WTC11 (cell line): ENCODE data around the gene FAM111B. TPM values are rescaled to one million over a fixed set of nuclear protein-coding genes. Genes with fewer than 3 reads are reported as not detected.
"Not testable (repeated sequence)": the region's sequence is repeated elsewhere in the genome, so short reads cannot be mapped to it uniquely, and the experiment has no call there.

Source experiments
- ATAC-seq: fragments of 200-7000 bp; cut with Tn5 transposase; 2 replicates; pipeline ENCODE4 v1.10.0; 2021; ENCODE audit warnings: mild to moderate bottlenecking, moderate library complexity
- CTCF ChIA-PET: fragments of 300-600 bp; sonication (Branson Sonifier 250); formaldehyde crosslinking; loops from one replicate; lab custom pipeline; 2021; ENCODE audit warnings: antibody characterized with exemption; lab: Charles Lee
- POLR2A ChIA-PET: fragments of 350-600 bp; sonication (Branson Sonifier 250); formaldehyde crosslinking; loops from one replicate; lab custom pipeline; 2021; ENCODE audit warnings: antibody characterized with exemption; lab: Charles Lee
- DNase-seq: peaks from one replicate; pipeline ENCODE4 v3.0.0; 2021; ENCODE audit warnings: low spot score
- H3K27ac Mint-ChIP-seq: 2 replicates; pipeline ENCODE4 v1.8.0; 2021; ENCODE audit warnings: mixed read lengths
- H3K27me3 Mint-ChIP-seq: 2 replicates; pipeline ENCODE4 v1.8.0; 2021; ENCODE audit warnings: low read depth, mild to moderate bottlenecking, moderate library complexity, mixed read lengths
- H3K36me3 Mint-ChIP-seq: 2 replicates; pipeline ENCODE4 v1.8.0; 2021; ENCODE audit warnings: mixed read lengths
- H3K4me1 Mint-ChIP-seq: 2 replicates; pipeline ENCODE4 v1.8.0; 2022; ENCODE audit warnings: mixed read lengths
- H3K4me3 Mint-ChIP-seq: 2 replicates; pipeline ENCODE4 v1.8.0; 2021; ENCODE audit warnings: mild to moderate bottlenecking, moderate library complexity, mixed read lengths
- H3K9me3 Mint-ChIP-seq: 2 replicates; pipeline ENCODE4 v1.8.0; 2021; ENCODE audit warnings: mixed read lengths
- CBFB ChIP-seq: sonication (generic); formaldehyde crosslinking; IDR thresholded peaks from 2 replicates; pipeline ENCODE4 v1.8.1; 2022; ENCODE audit warnings: mild to moderate bottlenecking, low read depth, missing genetic modification reagents
- CDX4 ChIP-seq: fragments of 250-450 bp; sonication (Bioruptor Pico); IDR thresholded peaks from 2 replicates; pipeline ENCODE4 v1.9.0; 2021; ENCODE audit warnings: moderate library complexity, mild to moderate bottlenecking, inconsistent platforms, borderline replicate concordance
- E2F5 ChIP-seq: sonication (generic); formaldehyde crosslinking; IDR thresholded peaks from 2 replicates; pipeline ENCODE4 v1.8.1; 2022; ENCODE audit warnings: mild to moderate bottlenecking, moderate library complexity, missing genetic modification reagents
- HMGXB4 ChIP-seq: sonication (generic); formaldehyde crosslinking; IDR thresholded peaks from 2 replicates; pipeline ENCODE4 v1.8.1; 2023; ENCODE audit warnings: mild to moderate bottlenecking, moderate library complexity, missing genetic modification reagents
- JAZF1 ChIP-seq: fragments of 250-450 bp; sonication (Bioruptor Pico); IDR thresholded peaks from 2 replicates; pipeline ENCODE4 v1.9.0; 2021; ENCODE audit warnings: moderate library complexity, mild to moderate bottlenecking, inconsistent platforms
- MYBL2 ChIP-seq: sonication (generic); formaldehyde crosslinking; IDR thresholded peaks from 2 replicates; pipeline ENCODE4 v1.8.1; 2023; ENCODE audit warnings: mild to moderate bottlenecking, moderate library complexity, missing genetic modification reagents
- NFE2L1 ChIP-seq: sonication (generic); formaldehyde crosslinking; IDR thresholded peaks from 2 replicates; pipeline ENCODE4 v1.8.1; 2023; ENCODE audit warnings: missing genetic modification reagents
- NFYB ChIP-seq: sonication (generic); formaldehyde crosslinking; conservative IDR thresholded peaks from 2 replicates; pipeline ENCODE4 v1.8.0; 2022; ENCODE audit warnings: low read depth, missing genetic modification reagents
- PRDM15 ChIP-seq: sonication (generic); formaldehyde crosslinking; IDR thresholded peaks from 2 replicates; pipeline ENCODE4 v1.8.0; 2022; ENCODE audit warnings: missing genetic modification reagents
- RORB ChIP-seq: fragments of 250-450 bp; sonication (Bioruptor Pico); IDR thresholded peaks from 2 replicates; pipeline ENCODE4 v1.9.0; 2021; ENCODE audit warnings: mild to moderate bottlenecking
- SP1 ChIP-seq: sonication (generic); formaldehyde crosslinking; conservative IDR thresholded peaks from 2 replicates; pipeline ENCODE4 v1.8.1; 2022; ENCODE audit warnings: missing genetic modification reagents
- STAT6 ChIP-seq: sonication (generic); formaldehyde crosslinking; conservative IDR thresholded peaks from 2 replicates; pipeline ENCODE4 v1.8.1; 2023; ENCODE audit warnings: mild to moderate bottlenecking, low read depth, missing genetic modification reagents, moderate library complexity
- TP53 ChIP-seq: sonication (generic); formaldehyde crosslinking; IDR thresholded peaks from 2 replicates; pipeline ENCODE4 v1.8.1; 2023; ENCODE audit warnings: mild to moderate bottlenecking, missing genetic modification reagents
- ZNF281 ChIP-seq: sonication (generic); formaldehyde crosslinking; IDR thresholded peaks from 2 replicates; pipeline ENCODE4 v1.8.0; 2023; ENCODE audit warnings: mild to moderate bottlenecking, missing genetic modification reagents
- ZNF396 ChIP-seq: fragments of 250-450 bp; sonication (Bioruptor Pico); IDR thresholded peaks from 2 replicates; pipeline ENCODE4 v1.8.0; 2021; ENCODE audit warnings: mild to moderate bottlenecking, moderate library complexity, borderline replicate concordance
- ZNF416 ChIP-seq: fragments of 250-450 bp; sonication (Bioruptor Pico); IDR thresholded peaks from 2 replicates; pipeline ENCODE4 v1.9.0; 2021; ENCODE audit warnings: mild to moderate bottlenecking, inconsistent platforms
- total RNA-seq: library from RNA; stranded (reverse); gene quantifications from 3 replicates; pipeline ENCODE4 v1.2.3, GENCODE V29; 2021
- TF ChIP-seq, protein P1 (sequence below): sonication (generic); formaldehyde crosslinking; IDR thresholded peaks from 2 replicates; pipeline ENCODE4 v1.8.1; 2022; ENCODE audit warnings: mild to moderate bottlenecking, missing genetic modification reagents, moderate library complexity, borderline replicate concordance

FAM111B gene
- total RNA-seq, 1 experiment from 2014 or later = 25.5 TPM

DNA sequence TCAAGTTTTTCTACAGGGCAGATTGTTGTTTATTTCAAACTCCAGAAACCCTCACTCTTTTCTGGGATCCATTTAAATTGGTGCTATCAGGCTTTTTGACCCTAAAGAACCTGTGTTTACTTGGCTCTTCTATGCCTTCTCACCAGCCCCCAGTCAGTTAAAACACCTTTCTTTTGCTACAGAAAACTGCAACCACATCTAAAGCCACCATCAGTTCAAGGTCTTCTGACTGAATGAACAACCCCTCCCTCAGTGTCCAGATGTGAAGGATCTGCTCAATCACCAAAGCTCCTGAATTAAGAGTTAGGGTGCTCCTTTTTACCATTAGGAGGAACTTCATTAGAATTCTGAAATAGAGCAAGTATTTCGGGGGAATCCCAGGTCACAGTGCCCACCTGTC is 28.0 kb upstream of the FAM111B start:
- Mint-ChIP-seq H3K36me3 (no peaks in the 10 kb centered on the region; the same call in 1 of the 2 replicates), H3K9me3 (peaks cover 24% of the 10 kb centered on the region), H3K4me1 (peaks cover 10% of the 10 kb centered on the region), H3K27me3 (peaks cover 3% of the 10 kb centered on the region), H3K27ac (no peak overlapping the region), H3K4me3 (no peak overlapping the region)
- POLR2A ChIA-PET = no interaction called here
- TF ChIP-seq ZNF416 (no peak), ZNF396 (CRISPR knock-in tag) (no peak), RORB (CRISPR knock-in tag) (no peak), E2F5 (CRISPR knock-in tag) (no peak), TP53 (CRISPR knock-in tag) (no peak), CBFB (CRISPR knock-in tag) (no peak), SP1 (CRISPR knock-in tag) (no peak), NFE2L1 (CRISPR knock-in tag) (no peak), JAZF1 (no peak), HMGXB4 (no peak), MYBL2 (CRISPR knock-in tag) (no peak), PRDM15 (CRISPR knock-in tag) (no peak), NFYB (no peak), ZNF281 (no peak), CDX4 (CRISPR knock-in tag) (no peak), STAT6 (no peak)
- TF ChIP-seq, protein P1, sequence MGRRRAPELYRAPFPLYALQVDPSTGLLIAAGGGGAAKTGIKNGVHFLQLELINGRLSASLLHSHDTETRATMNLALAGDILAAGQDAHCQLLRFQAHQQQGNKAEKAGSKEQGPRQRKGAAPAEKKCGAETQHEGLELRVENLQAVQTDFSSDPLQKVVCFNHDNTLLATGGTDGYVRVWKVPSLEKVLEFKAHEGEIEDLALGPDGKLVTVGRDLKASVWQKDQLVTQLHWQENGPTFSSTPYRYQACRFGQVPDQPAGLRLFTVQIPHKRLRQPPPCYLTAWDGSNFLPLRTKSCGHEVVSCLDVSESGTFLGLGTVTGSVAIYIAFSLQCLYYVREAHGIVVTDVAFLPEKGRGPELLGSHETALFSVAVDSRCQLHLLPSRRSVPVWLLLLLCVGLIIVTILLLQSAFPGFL (CRISPR knock-in tag) = no peak
- ATAC-seq (no peak), DNase-seq (no peak)
- CTCF ChIA-PET = interaction anchor here (0.8 to 3.2 kb wide), 2 partner anchors 21 to 57 kb away, joined by 3 to 18 read pairs; no protein-coding TSS in a partner anchor

- ATAC-seq, DNase-seq, H3K36me3 Mint-ChIP-seq, H3K27ac Mint-ChIP-seq, H3K4me3 Mint-ChIP-seq, POLR2A ChIA-PET, H3K4me1 Mint-ChIP-seq, H3K27me3 Mint-ChIP-seq: not testable (repeated sequence)
- CTCF ChIA-PET = interaction anchor here (1.4 to 3.2 kb wide), 2 partner anchors 22 to 78 kb away, joined by 5 to 18 read pairs; no protein-coding TSS in a partner anchor
- H3K9me3 Mint-ChIP-seq = peaks cover 10% of the 10 kb centered on the region
These were observed 26.6 kb upstream of the FAM111B start for GRCh38 chr11:59080421-59080820.

DNA sequence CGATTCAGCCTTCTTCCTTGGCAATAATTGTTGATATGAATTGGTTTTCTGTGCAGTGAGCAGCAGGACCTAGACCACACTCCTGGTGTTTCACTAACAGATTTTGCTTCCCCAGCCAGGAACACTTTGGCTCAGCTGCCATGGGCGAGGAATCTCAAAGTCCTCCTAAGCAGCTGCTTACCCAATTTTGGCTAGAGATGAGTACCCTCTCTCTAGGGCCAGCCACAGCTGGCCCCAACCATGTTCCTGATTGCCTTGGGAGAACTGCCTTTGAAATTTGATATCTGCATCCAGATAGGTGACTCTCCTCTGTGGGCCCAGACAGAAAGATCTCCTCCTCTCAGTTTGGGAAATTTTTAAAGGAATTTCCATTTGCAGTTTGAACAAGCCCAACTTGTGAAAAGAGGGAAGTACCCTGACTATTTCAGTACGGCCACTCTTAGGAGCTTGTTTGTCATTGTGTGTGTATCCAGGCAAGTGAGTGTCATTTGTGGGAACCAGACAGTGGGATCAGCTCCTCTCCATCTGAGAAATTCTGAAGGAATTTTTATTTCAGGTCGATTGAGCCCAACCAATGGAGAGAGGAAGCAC is 25.5 kb upstream of the FAM111B start:
- H3K27me3 Mint-ChIP-seq, H3K36me3 Mint-ChIP-seq, POLR2A ChIA-PET, H3K9me3 Mint-ChIP-seq, H3K4me3 Mint-ChIP-seq, DNase-seq: not testable (repeated sequence)
- peak; percentile 57; the same call in 1 of the 2 replicates for ATAC-seq
- CTCF ChIA-PET = interaction anchor here (1.4 to 3.2 kb wide), 2 partner anchors 23 to 77 kb away, joined by 5 to 18 read pairs; no protein-coding TSS in a partner anchor
- Mint-ChIP-seq H3K27ac (peak overlapping the region; percentile 30; the same call in 1 of the 2 replicates), H3K4me1 (peaks cover 14% of the 10 kb centered on the region)
